ENCODE results near the gene CTNNB1.

The CTNNB1 gene

GRCh38 chr3:41173926-41174885 is 25.1 kb upstream of the CTNNB1 start:
- Histone ChIP-seq H3K27me3 (ENCODE audit: insufficient read depth, low read depth, severe bottlenecking) (no peaks in the 10 kb centered on the region), H3K36me3 (no peaks in the 10 kb centered on the region), H3K4me3 (ENCODE audit: low read depth, low read length) (no peak overlapping the region), H3K27ac (peak overlapping the region; percentile 40), H3K9me3 (ENCODE audit: severe bottlenecking) (no peaks in the 10 kb centered on the region)
- DNase-seq = no peak
- TF ChIP-seq CTCF (IDR thresholded peaks at IDR 0.05; ENCODE audit: low read depth, low read length) = no peak

- Histone ChIP-seq H3K27me3 (ENCODE audit: insufficient read depth, low read depth, severe bottlenecking) (no peaks in the 10 kb centered on the region), H3K9me3 (ENCODE audit: severe bottlenecking) (no peaks in the 10 kb centered on the region), H3K36me3 (no peaks in the 10 kb centered on the region), H3K27ac (no peak overlapping the region), H3K4me3 (ENCODE audit: low read depth, low read length) (no peak overlapping the region)
- TF ChIP-seq CTCF (IDR thresholded peaks at IDR 0.05; ENCODE audit: low read depth, low read length) = no peak
- DNase-seq = no peak
Measured at GRCh38 chr3:41175365-41175764, 23.9 kb upstream of the CTNNB1 start.

- no peak overlapping the region for H3K27ac ChIP-seq
- TF ChIP-seq CTCF (IDR thresholded peaks at IDR 0.05; ENCODE audit: low read depth, low read length) = no peak
- DNase-seq = no peak
- H3K4me3 ChIP-seq (ENCODE audit: low read depth, low read length) = no peak overlapping the region
- no peaks in the 10 kb centered on the region for H3K9me3 ChIP-seq (ENCODE audit: severe bottlenecking)
- no peaks in the 10 kb centered on the region for H3K27me3 ChIP-seq (ENCODE audit: insufficient read depth, low read depth, severe bottlenecking)
- H3K36me3 ChIP-seq = no peaks in the 10 kb centered on the region
Measured at GRCh38 chr3:41176596-41176995, 22.7 kb upstream of the CTNNB1 start.

GRCh38 chr3:41178576-41178975 is 20.7 kb upstream of the CTNNB1 start:
- no peak for DNase-seq
- no peak overlapping the region for H3K4me3 ChIP-seq (ENCODE audit: low read depth, low read length)
- no peaks in the 10 kb centered on the region for H3K27me3 ChIP-seq (ENCODE audit: insufficient read depth, low read depth, severe bottlenecking)

GRCh38 chr3:41180396-41180795 is 18.9 kb upstream of the CTNNB1 start:
- Histone ChIP-seq H3K9me3 (ENCODE audit: severe bottlenecking) (no peaks in the 10 kb centered on the region), H3K36me3 (no peaks in the 10 kb centered on the region), H3K27me3 (ENCODE audit: insufficient read depth, low read depth, severe bottlenecking) (no peaks in the 10 kb centered on the region), H3K4me3 (ENCODE audit: low read depth, low read length) (no peak overlapping the region), H3K27ac (no peak overlapping the region)
- TF ChIP-seq CTCF (IDR thresholded peaks at IDR 0.05; ENCODE audit: low read depth, low read length) = no peak
- DNase-seq = no peak

More at GRCh38 chr3:41178576-41178975, 20.7 kb upstream of the CTNNB1 start:
- Histone ChIP-seq H3K36me3 (no peaks in the 10 kb centered on the region), H3K27ac (no peak overlapping the region), H3K9me3 (ENCODE audit: severe bottlenecking) (no peaks in the 10 kb centered on the region)
- TF ChIP-seq CTCF (IDR thresholded peaks at IDR 0.05; ENCODE audit: low read depth, low read length) = no peak

Data from WERI-Rb-1 (cell line).